HG03196 (cell line): ENCODE measurements around the gene TANC1.
A peak's percentile ranks its signal among the peaks of the same experiment; 100 is the strongest.
"Not testable (repeated sequence)": the region's sequence is repeated elsewhere in the genome, so short reads cannot be mapped to it uniquely, and the experiment has no call there.

Experiments used
- ATAC-seq: cut with Tn5 transposase; IDR thresholded peaks from one replicate; pipeline ENCODE4 v1.9.1; 2021; ENCODE audit not compliant: unreplicated experiment

The TANC1 gene

GRCh38 chr2:159134979-159135378 lies 166.5 kb downstream of the TANC1 start:
- ATAC-seq, result no peak

GRCh38 chr2:159136391-159136790 lies 168.0 kb downstream of the TANC1 start:
- no peak for ATAC-seq

GRCh38 chr2:159137511-159138241 lies 169.2 kb downstream of the TANC1 start:
- no peak for ATAC-seq

- no peak for ATAC-seq
Observed at GRCh38 chr2:159138642-159139182, 170.3 kb downstream of the TANC1 start.

- no peak for ATAC-seq
Observed at GRCh38 chr2:159139216-159139933, 170.9 kb downstream of the TANC1 start.

- ATAC-seq, result no peak
Observed at GRCh38 chr2:159140070-159140769, 171.8 kb downstream of the TANC1 start.

GRCh38 chr2:159140821-159141220 lies 172.4 kb downstream of the TANC1 start:
- ATAC-seq, result not testable (repeated sequence)

- ATAC-seq, result peak; percentile 75
Observed at GRCh38 chr2:159144776-159145614, 176.6 kb downstream of the TANC1 start.

- ATAC-seq, result no peak
Observed at GRCh38 chr2:159145745-159146354, 177.4 kb downstream of the TANC1 start.

GRCh38 chr2:159146996-159147666 lies 178.7 kb downstream of the TANC1 start:
- no peak for ATAC-seq

- ATAC-seq, result no peak
Observed at GRCh38 chr2:159147690-159148089, 179.2 kb downstream of the TANC1 start.

- ATAC-seq, result no peak
Observed at GRCh38 chr2:159148901-159149300, 180.5 kb downstream of the TANC1 start.

GRCh38 chr2:159149747-159150146 lies 181.3 kb downstream of the TANC1 start:
- no peak for ATAC-seq

GRCh38 chr2:159150280-159150746 lies 181.9 kb downstream of the TANC1 start:
- ATAC-seq, result no peak

- no peak for ATAC-seq
Observed at GRCh38 chr2:159151198-159152127, 183.0 kb downstream of the TANC1 start.

- ATAC-seq, result no peak
Observed at GRCh38 chr2:159152128-159152778, 183.8 kb downstream of the TANC1 start.

- no peak for ATAC-seq
Observed at GRCh38 chr2:159153063-159153462, 184.6 kb downstream of the TANC1 start.

- ATAC-seq, result no peak
Observed at GRCh38 chr2:159153463-159153862, 185.0 kb downstream of the TANC1 start.
